Measurements from ENCODE around the gene OR10V1.

DNA sequence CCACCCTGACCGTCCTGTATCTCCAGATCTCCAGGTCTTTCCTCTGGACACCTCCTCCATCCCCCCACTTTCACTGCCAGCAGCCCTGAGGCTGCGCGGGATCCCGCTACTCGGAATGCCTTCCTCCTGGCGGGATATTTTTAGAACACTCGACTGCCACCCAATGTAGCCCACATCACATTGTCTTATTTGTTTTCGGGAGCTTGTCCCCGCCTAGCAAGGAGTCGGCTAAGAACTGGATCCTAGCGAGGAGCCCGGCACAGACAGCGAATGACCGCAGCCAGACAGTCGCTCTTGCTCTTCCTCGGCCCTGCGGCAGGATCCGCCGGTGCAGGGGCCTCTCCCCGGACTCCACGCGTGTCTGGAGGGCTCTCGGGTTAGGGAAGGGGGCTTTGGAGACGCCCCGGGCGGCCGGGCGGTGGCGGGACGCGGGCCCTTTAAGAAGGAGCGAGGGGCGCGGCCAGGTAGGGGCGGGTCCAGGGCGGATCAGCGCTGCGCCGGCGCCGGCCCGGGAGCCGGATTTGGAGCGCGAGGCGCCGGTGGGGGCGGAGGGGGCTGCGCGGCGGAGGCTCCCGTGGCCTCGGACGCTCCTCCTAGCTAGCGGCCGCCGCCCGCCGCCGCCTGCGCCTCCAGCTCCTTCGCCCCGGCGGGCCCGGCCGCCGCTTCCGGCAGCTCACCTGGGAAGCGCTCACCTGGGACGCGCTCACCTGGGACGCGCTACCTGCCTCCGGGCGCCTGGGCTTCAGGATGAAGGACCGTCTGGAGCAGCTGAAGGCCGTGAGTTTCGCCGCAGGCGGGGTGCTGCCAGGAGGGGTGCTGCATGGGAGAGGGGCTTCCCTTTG lies 41.4 kb upstream of the OR10V1 start, which contains the start of gene STX3:
- TF ChIP-seq POLR2A (IDR thresholded peaks at IDR 0.05): no peak
- TF ChIP-seq, protein P1, sequence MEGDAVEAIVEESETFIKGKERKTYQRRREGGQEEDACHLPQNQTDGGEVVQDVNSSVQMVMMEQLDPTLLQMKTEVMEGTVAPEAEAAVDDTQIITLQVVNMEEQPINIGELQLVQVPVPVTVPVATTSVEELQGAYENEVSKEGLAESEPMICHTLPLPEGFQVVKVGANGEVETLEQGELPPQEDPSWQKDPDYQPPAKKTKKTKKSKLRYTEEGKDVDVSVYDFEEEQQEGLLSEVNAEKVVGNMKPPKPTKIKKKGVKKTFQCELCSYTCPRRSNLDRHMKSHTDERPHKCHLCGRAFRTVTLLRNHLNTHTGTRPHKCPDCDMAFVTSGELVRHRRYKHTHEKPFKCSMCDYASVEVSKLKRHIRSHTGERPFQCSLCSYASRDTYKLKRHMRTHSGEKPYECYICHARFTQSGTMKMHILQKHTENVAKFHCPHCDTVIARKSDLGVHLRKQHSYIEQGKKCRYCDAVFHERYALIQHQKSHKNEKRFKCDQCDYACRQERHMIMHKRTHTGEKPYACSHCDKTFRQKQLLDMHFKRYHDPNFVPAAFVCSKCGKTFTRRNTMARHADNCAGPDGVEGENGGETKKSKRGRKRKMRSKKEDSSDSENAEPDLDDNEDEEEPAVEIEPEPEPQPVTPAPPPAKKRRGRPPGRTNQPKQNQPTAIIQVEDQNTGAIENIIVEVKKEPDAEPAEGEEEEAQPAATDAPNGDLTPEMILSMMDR (IDR thresholded peaks at IDR 0.05): no peak
- peak in 1 of 3 donors; percentile 3 for TF ChIP-seq POLR2AphosphoS5 (IDR thresholded peaks at IDR 0.05)
